GM19397 (cell line): Measurements from ENCODE around the gene CDT1.
"Not testable (repeated sequence)": the region's sequence is repeated elsewhere in the genome, so short reads cannot be mapped to it uniquely, and the experiment has no call there.

Source experiments
- ATAC-seq: cut with Tn5 transposase; IDR thresholded peaks from one replicate; pipeline ENCODE4 v1.9.1; 2021; ENCODE audit warnings: mild to moderate bottlenecking, moderate library complexity; ENCODE audit not compliant: unreplicated experiment

Gene CDT1

DNA sequence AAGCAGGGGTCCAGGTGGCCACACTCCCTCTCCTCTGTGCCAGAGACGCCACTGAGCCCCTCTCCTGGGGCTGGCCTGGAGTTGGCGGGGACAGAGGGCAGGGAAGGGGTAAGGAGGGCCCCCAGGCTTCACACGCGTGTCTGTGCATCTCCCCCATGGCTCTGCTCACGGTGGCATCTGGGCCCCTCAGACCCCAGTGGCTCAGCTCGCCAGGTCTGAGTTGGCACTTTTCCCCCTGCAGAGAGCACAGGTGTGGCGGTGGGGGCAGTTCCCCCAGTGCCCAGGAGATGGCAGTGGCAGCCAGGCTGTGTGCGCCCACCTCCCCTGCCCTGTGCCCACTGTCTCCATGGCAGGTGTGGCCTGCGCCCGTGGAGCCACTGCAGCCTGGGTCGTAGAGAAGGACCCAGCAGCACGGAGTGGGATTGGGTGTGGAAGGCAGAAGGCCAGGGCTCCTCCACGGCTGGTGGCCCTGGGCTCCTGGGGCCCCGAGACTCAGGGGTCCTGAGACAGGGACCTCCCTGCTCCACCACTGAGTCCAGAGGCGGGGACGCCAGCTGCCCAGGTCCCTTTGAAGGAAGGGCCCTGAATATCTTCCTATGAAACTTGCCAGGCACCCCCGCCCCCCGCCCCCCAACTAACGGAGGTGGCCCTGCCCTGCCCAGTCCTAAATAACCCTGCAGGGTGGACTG is 12.5 kb downstream of the CDT1 start:
- ATAC-seq, result no peak

DNA sequence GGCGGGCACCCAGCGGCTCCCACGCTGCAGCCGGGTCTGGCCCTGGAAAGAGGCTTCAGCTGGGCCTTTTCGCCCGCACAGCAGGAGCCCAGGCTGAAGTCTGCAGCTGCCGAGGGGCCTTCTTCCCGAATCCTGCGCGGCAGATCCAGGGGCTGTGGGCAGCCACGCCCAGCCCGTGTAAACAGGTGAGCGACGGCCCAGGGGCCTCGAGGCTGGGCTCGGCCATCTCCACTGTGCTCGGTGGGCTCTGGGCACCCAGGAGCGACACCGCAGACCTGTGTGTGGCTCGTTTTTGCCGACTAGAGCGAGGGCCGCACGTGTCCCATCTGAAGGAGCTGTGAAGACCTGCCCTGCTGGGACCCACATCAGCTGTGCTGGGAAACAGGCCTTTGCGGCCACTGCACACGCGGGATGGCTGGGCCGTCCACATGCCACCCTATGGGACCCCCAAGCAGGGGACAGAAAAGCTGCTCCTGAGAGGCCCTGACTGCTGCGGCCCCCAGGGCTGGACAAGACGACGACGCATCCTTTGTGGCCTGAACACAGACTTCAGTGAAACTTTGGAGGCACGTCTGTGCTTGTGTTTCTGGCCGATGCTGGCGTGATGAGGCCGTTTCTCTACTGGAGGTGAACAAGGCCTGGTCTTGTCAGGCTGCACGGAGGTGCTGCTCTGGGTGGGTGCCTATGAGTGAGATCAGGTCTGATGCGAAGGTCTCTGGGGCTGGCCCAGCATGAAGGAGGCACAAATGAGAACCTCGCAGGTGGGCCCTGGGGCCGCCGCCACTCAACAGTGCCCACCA is 13.3 kb downstream of the CDT1 start:
- no peak for ATAC-seq

GRCh38 chr16:88817785-88818574 is 14.4 kb downstream of the CDT1 start:
- ATAC-seq, result no peak

DNA sequence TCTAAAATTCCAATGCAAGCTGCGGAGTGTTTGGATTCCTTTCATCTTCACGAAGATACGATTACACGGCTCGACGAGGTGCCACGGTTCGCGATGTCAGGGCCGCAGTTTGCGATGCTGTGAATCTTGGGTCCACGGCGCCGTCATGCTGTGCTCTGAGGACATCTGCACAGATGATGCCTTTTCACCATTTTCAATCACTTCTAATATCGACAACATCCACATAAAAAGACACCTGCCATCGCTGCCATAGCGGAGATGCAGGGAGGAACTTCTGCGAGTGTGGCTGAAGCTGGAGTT is 14.9 kb downstream of the CDT1 start:
- no peak for ATAC-seq

GRCh38 chr16:88819126-88819525 is 15.5 kb downstream of the CDT1 start:
- no peak for ATAC-seq

GRCh38 chr16:88820385-88821025 is 16.9 kb downstream of the CDT1 start:
- no peak for ATAC-seq

GRCh38 chr16:88821168-88821850 is 17.7 kb downstream of the CDT1 start:
- ATAC-seq, result no peak

DNA sequence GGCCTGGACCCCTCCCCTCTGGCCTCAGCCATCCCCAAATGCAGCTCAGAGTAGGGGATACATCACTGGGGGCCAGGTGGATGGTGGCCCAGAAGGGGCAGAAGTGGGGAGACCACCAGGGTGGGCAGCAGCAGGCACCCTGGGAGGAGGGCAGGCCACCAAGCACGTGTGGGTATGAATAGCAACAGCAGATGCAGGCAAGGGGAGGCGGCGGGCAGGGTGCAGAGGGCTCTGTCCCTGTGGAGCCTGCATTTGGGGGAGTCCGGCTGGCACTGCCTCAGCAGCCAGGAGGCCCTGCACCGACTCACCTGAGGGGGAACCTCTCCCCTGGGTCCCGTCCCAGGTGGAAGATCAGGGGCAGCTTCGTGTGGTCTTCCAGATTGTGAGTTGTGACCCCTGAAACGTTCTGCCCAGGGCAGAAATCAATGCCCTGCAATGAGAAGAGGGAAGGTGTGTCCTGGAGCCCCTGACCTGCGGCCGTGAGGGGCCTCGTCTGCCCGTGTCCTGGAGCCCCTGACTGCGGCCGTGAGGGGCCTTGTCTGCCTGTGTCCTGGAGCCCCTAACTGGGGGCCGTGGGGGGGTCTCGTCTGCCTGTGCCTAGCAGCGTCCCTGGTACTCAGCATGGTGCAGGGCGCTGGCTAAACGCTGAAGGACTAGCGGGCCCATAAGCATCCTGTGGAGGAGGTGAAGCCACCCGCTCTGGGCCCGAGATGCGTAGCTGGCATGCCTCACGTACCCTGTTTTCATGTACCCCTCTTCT is 18.9 kb downstream of the CDT1 start:
- no peak for ATAC-seq

GRCh38 chr16:88823646-88824045 is 20.1 kb downstream of the CDT1 start:
- ATAC-seq, result not testable (repeated sequence)

GRCh38 chr16:88824256-88825077 is 20.9 kb downstream of the CDT1 start:
- ATAC-seq, result no peak

DNA sequence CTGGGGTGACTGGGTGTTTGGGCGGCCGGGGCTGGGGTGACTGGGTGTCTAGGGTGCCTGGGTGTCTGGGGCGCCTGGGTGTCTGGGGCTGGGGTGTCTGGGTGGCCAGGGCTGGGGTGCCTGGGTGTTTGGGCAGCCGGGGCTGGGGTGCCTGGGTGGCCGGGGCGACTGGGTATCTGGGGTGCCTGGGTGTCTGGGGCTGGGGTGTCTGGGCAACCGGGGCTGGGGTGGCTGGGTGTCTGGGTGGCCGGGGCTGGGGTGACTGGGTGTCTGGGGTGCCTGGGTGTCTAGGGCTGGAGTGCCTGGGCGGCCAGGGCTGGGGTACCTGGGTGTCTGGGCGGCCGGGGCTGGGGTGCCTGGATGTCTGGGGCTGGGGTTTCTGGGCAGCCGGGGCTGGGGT is 21.6 kb downstream of the CDT1 start:
- ATAC-seq, result no peak

- ATAC-seq, result no peak
Observed at GRCh38 chr16:88826070-88826840, 22.7 kb downstream of the CDT1 start.

- no peak for ATAC-seq
Observed at GRCh38 chr16:88827727-88828126, 24.1 kb downstream of the CDT1 start.

- no peak for ATAC-seq
Observed at GRCh38 chr16:88828711-88829110, 25.1 kb downstream of the CDT1 start.

GRCh38 chr16:88830258-88830657 is 26.7 kb downstream of the CDT1 start:
- ATAC-seq, result no peak

- no peak for ATAC-seq
Observed at GRCh38 chr16:88830783-88831182, 27.2 kb downstream of the CDT1 start.

DNA sequence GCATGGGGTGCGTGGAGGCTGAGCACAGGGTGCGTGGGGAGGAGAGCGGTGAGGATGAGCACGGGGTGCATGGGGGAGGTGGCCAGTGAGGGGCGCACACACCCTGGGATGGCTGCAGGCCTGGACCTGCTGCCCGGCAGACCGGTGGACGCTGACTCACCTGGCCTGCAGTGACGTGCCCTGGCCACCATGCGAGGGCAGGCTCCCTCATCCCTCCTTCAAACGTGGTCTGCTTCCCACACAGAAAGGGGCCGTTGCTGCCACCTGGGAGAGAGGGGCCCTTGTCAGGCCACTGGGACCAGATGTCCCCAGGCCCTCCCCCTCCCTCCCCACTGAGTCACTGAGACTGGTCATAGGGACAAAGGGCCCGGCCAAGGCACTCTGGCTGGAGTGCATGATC is 28.2 kb downstream of the CDT1 start:
- no peak for ATAC-seq

DNA sequence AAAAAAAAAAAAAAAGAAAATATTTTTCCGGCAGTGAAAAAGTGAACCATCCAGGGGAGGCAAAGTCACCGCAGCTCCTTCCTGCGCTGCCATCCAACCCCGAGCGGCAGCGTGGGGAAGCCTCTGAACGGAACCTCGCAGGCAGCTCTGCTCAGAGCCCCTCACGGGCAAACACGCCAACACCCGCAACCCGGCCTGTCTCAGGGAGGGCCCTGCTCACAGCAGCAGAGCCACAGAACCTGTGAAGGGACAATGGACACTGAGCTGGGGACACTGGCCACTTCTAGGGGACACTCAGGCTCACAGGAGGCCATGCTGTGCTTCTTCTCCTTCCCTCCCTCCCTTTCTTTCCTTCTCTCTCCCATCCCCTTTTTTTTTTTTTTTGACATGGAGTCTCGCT is 29.5 kb downstream of the CDT1 start:
- ATAC-seq, result no peak
